ENCODE results near the gene SHROOM4.

The SHROOM4 gene

DNA sequence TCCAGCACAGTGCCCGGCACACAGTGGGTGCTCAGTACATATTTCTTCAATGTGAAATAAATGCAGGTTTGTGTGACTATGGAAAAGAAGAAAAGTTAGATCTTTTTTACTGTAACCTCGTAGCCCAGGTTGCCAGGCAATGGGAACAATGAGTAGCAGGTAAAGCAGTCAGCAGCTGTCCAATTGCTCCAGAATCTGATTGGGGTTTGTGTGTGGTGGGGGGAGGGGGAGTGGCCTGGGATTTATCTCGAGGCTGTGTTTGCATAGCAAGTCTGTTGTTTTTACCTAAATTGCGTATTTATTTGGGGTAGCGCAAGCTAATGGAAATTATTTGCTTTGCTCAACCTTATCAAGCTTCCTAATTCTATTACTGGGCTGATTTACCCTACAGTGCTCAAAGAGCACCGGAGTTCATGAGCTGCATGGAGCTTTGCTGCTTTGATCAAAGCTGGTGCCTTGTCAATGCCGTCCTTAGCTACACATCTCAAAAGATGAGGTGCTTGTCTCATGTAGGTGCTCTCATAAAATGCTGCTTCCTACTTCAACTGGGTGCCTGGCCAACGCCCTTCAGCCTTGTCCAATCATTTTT is 198.3 kb downstream of the SHROOM4 start:
- no peak for DNase-seq

DNA sequence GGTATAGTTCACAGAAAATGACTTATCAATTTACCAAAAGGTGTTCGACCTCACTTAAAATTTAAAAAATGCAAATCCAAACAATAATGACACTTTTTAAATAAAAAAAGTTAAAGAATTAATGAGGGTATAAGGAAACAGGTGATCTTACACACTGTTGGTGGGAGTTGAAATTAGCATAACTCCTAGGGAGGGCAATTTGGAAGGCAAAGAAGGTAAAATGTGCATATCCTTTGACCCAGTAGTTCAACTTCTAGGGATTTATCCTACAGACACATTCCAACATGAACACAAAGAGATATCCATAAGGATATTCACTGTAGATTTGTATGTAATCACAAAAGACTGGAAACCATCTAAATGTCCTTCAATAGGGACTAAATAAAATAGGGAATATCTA is 199.5 kb downstream of the SHROOM4 start:
- no peak for DNase-seq

DNA sequence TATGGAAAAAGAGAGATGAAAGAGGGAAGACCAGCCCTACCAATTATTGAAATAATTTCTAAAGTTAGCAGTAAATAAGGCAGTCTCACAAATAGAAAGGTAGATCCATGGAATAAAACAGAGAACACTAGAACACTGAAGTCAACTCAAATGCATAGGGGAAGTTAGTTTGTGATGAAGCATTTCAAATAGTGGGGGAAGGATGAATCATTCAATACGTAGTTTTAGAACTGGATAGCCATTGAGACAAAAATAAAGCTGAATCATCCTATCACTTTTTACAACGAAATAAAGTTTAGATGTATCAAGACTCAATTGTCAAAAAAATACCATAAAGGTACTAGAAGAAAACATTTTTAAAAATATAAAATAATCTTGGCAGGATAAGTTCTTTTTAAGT is 200.1 kb downstream of the SHROOM4 start:
- DNase-seq, result no peak

DNA sequence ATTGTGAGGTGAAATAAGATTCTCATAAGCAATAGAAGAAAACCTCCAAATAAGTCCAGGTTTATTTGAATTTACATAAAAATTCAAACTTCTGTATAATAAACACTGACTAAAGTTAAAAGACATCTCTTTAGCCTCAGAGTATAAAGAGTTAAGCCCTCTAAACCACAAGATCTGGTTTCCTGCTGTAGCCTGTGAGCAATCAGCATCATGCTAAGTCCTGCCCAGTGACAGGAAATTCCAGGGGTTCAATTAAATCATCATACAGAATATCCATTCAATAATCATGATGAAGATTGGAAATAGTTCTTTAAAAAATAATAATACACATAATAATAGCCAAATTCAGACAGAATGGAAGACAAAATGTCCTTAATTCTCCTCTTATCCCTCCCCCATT is 204.2 kb downstream of the SHROOM4 start:
- no peak for DNase-seq

DNA sequence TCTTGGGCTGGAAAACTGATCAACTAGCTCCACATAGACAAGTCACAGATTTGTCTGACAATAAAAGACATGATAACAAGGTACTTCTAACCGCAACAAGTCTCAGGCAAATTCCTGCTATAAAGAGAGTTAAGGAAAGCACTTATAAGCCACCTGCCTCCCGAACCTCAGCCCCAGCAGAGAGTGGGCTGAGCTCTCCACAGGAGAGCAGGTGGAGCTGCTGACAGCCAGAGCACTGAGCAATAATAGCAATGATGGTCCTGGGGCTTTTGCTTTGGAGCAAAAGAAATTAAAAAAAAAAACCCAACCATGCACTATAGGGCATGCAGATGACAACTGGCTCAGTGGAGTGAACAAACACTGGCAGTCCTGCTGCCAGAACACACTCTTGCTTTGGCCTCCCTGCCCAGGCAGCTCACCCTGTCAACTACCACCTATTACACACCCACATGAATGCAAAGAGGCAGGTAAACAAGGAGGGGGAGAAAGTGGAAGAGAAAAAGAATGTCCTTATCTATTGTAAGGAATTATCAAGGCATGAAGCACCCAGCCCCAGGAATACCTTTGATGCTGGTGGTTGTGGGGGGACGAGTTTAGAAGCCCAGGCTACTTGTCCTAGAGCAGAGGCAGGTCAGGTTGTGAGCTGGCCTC is 207.6 kb downstream of the SHROOM4 start:
- DNase-seq, result no peak

DNA sequence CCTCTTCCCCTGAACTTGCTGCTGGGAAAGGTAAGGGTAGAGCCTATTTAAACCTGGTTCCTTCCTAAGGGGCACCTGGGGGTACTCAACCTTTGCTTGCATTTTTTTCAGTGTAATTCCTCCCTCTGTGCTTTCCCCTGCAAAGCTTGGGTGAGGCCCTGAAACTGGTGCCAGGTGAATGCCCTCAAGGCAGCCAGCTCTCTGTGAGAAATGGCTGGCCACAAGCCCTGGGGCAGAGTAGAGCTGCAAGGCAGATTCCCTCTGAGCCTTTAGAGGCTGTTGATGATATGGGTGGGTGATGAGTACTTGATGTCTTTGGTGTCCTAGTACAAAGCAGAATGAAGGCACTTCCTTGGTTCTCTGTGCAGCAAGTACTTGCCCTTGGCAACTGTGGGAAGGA is 217.9 kb downstream of the SHROOM4 start:
- DNase-seq, result no peak

DNA sequence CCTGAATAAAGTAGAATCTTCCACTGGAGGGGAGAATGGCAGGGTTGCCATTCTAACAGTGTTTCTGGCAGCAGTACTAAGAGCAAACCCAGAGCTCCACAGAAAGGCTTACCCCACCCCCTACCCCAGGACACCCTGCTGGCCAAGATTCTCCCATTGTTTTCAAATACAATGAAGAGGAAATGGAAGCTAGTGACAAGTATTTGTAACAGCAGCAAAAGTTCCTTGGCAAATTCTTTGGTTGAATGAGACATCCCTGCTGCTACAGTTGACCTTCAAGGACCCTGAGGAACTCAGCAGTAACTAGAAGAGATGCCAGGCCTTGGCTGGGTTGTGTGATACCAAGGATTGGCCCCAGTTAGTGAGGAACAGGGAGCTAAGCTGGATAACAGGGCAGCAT is 219.2 kb downstream of the SHROOM4 start:
- no peak for DNase-seq

DNA sequence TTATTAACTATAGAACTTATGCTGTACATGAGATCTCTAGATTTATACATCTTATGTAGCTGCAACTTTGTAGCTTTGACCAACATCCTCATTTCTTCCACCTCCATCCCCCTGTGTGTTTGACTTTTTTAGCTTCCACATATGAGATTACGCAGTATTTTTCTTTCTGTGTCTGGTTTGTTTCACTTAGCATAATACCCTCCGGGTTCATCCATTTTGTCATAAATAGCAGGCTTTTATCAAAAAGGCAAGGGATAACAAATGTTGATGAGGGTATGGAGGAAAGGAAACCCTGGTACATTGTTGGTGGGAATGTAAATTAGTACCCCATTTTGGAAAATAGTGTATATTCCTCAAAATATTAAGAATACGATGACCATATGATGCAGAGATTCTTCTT is 227.0 kb downstream of the SHROOM4 start:
- DNase-seq, result no peak

DNA sequence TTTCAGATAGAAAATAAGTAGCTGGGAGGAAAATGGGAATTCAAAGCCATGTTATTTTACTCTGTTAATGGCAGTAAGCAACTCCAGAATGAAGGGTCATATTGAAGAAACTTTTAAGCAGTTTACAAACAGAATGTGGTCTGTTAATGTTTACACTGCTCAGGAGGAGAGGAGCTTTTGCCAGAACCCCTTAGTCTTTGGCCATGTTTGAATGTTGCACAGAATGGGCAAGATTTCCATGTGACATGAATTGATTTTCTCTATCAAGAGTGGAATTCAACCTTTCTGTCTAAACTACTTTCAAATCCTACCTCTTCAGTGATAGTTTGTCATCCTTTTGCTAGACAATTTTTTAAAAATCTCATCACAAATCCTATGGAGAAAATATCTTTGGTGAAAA is 227.6 kb downstream of the SHROOM4 start:
- DNase-seq, result no peak

DNA sequence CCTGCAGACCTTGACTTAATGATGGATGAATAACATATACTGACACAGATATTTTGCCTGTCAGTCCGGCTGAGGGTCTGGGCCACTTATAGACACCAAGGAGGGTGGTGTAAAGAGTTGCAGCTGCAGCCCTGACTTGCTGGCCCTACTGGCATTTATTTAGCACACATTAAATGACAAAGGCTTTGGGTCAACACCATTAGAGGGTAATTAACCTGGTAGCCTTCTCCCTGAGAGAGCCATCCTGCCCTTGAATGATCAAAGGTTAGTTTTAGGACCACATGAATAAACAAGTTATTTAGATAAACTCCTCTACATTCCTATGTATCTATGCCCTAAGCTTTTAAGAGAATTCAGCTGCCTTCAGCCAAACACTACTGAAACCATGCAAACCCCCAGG is 232.6 kb downstream of the SHROOM4 start:
- no peak for DNase-seq

DNA sequence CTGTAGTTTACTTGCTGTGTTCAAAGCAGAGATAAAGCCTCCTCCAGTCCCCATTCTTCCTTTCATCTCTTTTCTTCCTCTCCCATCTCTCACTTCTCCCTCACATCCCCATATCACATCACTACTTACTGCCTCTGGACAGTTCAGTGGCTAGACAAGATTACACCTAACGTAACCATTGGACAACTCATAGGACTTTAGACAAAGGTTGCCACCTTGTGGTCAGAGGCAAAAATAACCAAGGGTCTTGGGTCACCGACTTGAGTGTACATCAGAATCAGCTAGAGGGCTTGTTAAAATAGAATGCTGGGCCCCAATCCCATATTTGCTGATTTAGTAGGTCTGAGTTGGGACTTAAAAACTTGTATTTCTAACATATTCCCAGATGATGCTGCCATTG is 234.0 kb downstream of the SHROOM4 start:
- peak; percentile 14 to 22 for DNase-seq

DNA sequence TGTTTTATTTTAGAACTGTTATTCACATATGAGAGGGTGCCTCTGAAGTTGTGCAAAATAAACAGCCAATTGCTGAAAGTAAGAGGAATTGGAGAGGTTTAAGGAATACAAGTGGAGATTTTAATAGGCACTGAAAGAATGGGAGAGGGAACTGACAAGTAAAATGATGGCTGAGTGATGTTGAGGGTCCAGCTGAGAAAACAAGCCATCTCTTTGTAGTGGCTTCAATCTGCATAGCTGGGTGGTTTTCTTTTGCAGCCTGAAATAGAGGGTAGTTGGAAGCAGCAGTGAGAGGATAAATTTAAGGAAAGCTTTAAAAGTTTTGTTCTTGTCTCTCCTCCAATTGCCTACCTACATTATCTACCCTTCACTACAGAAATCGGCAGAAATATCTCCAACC is 236.7 kb downstream of the SHROOM4 start:
- DNase-seq, result no peak

DNA sequence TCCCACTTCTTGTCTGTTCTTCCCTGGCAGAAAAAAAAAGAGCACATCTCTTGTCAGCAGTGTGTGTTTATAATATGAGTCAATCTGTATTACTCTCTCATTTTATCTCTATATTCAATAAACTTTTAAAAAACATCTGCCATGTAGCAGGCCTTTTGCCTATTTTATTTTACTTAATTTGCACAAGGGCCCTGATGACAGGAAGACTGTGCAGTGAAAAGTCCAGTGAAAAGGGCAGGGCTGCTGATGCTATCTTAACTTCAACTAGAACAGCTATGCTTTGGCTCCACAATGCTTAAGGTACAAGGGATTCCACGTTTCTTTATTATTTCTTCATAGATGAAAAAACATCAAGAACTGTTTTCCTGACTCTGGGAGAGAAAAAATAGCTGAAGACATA is 246.4 kb downstream of the SHROOM4 start:
- DNase-seq, result no peak

DNA sequence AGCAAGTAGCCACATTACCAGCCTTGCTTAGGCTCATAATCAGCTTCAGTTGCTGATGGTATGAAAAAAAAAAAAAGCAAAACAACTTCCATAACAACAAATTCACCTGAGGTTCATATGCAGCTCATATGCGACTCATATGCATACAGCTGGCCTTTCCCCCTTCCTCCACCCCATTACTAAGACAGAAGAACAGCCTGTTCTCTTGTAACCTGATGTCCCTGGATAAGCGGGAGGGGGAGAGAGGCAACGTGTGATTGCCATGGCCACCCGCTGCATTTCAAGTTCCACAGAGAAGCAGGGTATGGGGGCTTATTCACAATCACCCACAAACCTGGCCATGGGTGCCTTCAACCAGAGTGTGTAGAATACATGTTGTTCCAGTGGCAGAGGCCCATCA is 248.3 kb downstream of the SHROOM4 start:
- no peak for DNase-seq
